Lower leg skin (tissue), 3 donors: ENCODE measurements around the gene LMBR1.

Experiments
- POLR2A ChIP-seq, 2 donors: fragments of 450-650 bp; IDR thresholded peaks; one replicate each; pipeline ENCODE4 v1.6.1; 2016 to 2017; ENCODE audit warnings: antibody characterized with exemption in 2 of 2, mild to moderate bottlenecking in 1 of 2, moderate library complexity in 1 of 2
- TF ChIP-seq, protein P1 (sequence below), 3 donors: fragments of 450-650 bp; IDR thresholded peaks; one replicate each; pipeline ENCODE4 v1.5.1; 2016; ENCODE audit warnings: antibody characterized with exemption in 3 of 3, mild to moderate bottlenecking in 3 of 3, moderate library complexity in 2 of 3

DNA sequence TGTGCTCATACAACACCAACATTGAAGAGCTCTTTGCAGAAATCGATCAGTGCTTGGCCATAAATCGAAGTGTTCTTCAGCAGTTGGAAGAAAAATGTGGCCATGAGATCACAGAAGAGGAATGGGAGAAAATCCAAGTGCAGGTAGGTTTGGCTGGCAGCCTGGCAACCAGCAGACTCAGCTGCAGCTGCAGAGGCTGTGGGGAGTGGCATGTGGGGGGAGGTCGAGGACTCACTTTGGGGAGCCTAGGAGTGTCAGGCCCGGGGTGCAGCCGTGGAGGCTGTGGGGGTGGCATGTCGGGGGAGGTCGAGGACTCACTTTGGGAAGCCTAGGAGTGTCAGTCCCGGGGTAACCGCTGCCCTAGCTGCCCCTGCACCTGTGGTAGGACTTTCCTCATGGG is 217.3 kb downstream of the LMBR1 start:
- TF ChIP-seq, protein P1, sequence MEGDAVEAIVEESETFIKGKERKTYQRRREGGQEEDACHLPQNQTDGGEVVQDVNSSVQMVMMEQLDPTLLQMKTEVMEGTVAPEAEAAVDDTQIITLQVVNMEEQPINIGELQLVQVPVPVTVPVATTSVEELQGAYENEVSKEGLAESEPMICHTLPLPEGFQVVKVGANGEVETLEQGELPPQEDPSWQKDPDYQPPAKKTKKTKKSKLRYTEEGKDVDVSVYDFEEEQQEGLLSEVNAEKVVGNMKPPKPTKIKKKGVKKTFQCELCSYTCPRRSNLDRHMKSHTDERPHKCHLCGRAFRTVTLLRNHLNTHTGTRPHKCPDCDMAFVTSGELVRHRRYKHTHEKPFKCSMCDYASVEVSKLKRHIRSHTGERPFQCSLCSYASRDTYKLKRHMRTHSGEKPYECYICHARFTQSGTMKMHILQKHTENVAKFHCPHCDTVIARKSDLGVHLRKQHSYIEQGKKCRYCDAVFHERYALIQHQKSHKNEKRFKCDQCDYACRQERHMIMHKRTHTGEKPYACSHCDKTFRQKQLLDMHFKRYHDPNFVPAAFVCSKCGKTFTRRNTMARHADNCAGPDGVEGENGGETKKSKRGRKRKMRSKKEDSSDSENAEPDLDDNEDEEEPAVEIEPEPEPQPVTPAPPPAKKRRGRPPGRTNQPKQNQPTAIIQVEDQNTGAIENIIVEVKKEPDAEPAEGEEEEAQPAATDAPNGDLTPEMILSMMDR (IDR thresholded peaks at IDR 0.05), result no peak
- TF ChIP-seq POLR2A (IDR thresholded peaks at IDR 0.05), result no peak
